ENCODE data around the gene HS3ST3B1.

HS3ST3B1 gene

GRCh38 chr17:14295676-14296075, 5.2 kb upstream of the HS3ST3B1 start:
- Histone ChIP-seq H3K9me3 (no peaks in the 10 kb centered on the region), H3K27ac (no peak overlapping the region), H3K4me3 (no peak overlapping the region), H3K4me1 (peaks cover 0 to 29% (median 18%) of the 10 kb centered on the region in 4 donors), H3K36me3 (no peaks in the 10 kb centered on the region), H3K27me3 (peaks cover 3 to 80% of the 10 kb centered on the region in 2 donors)
- intact Hi-C loops (cut with DNase I; ENCODE audit: low total_unique reads), result no loop called here
- no peak for DNase-seq
- TF ChIP-seq CTCF (IDR thresholded peaks at IDR 0.05), result no peak

- intact Hi-C loops (cut with DNase I; ENCODE audit: low total_unique reads), result no loop called here
- no peak for DNase-seq
These were observed 4.5 kb upstream of the HS3ST3B1 start for GRCh38 chr17:14296166-14296910.

GRCh38 chr17:14297161-14297851, 3.6 kb upstream of the HS3ST3B1 start:
- Histone ChIP-seq H3K9me3 (no peaks in the 10 kb centered on the region), H3K4me1 (peaks cover 0 to 46% (median 33%) of the 10 kb centered on the region in 4 donors), H3K27me3 (peaks cover 8 to 93% of the 10 kb centered on the region in 2 donors), H3K36me3 (no peaks in the 10 kb centered on the region), H3K4me3 (peak overlapping the region in 1 of 2 donors; percentile 24), H3K27ac (no peak overlapping the region)
- TF ChIP-seq CTCF (IDR thresholded peaks at IDR 0.05), result no peak
- intact Hi-C loops (cut with DNase I; ENCODE audit: low total_unique reads), result no loop called here
- no peak for DNase-seq

More at GRCh38 chr17:14296166-14296910, 4.5 kb upstream of the HS3ST3B1 start:
- peaks cover 3 to 85% of the 10 kb centered on the region in 2 donors for H3K27me3 ChIP-seq
- no peak overlapping the region for H3K27ac ChIP-seq
- H3K9me3 ChIP-seq, result no peaks in the 10 kb centered on the region
- H3K4me3 ChIP-seq, result no peak overlapping the region
- H3K4me1 ChIP-seq, result peaks cover 0 to 36% (median 23%) of the 10 kb centered on the region in 4 donors
- no peak for TF ChIP-seq CTCF (IDR thresholded peaks at IDR 0.05)
- H3K36me3 ChIP-seq, result no peaks in the 10 kb centered on the region

- H3K27me3 ChIP-seq, result peaks cover 8 to 93% of the 10 kb centered on the region in 2 donors
These were observed 2.5 kb upstream of the HS3ST3B1 start for GRCh38 chr17:14298221-14298946.

More at GRCh38 chr17:14298221-14298946, 2.5 kb upstream of the HS3ST3B1 start:
- DNase-seq, result no peak
- no peak for TF ChIP-seq CTCF (IDR thresholded peaks at IDR 0.05)
- no peaks in the 10 kb centered on the region for H3K9me3 ChIP-seq
- intact Hi-C loops (cut with DNase I; ENCODE audit: low total_unique reads), result no loop called here
- H3K4me1 ChIP-seq, result peaks cover 0 to 56% (median 42%) of the 10 kb centered on the region in 4 donors
- H3K4me3 ChIP-seq, result no peak overlapping the region
- H3K36me3 ChIP-seq, result no peaks in the 10 kb centered on the region
- no peak overlapping the region for H3K27ac ChIP-seq

Data from tibial artery (tissue), 4 donors.